Vagina (tissue), 2 donors: ENCODE data around the gene SLC46A1.

ENCODE experiments used
- POLR2A ChIP-seq, 2 donors: fragments of 450-650 bp; IDR thresholded peaks; one replicate each; pipeline ENCODE4 v1.6.1; 2017; ENCODE audit warnings: antibody characterized with exemption in 2 of 2, mild to moderate bottlenecking in 2 of 2, moderate library complexity in 2 of 2
- POLR2AphosphoS5 ChIP-seq, 2 donors: sonication (generic); formaldehyde crosslinking; IDR thresholded peaks; one replicate each; pipeline ENCODE4 v1.9.0; 2017; ENCODE audit warnings: antibody characterized with exemption in 2 of 2, mild to moderate bottlenecking in 2 of 2, low read depth in 1 of 2; ENCODE audit not compliant: insufficient read depth in 1 of 2
- TF ChIP-seq, protein P1 (sequence below), 3 experiments: fragments of 450-650 bp in 2 of 3; fragments of 200-600 bp in 1 of 3; sonication (generic) in 1 of 3; IDR thresholded peaks; one replicate each; pipeline ENCODE4 v1.5.1; 2017 to 2019; ENCODE audit warnings: antibody characterized with exemption in 3 of 3, mild to moderate bottlenecking in 2 of 3, moderate library complexity in 2 of 3

DNA sequence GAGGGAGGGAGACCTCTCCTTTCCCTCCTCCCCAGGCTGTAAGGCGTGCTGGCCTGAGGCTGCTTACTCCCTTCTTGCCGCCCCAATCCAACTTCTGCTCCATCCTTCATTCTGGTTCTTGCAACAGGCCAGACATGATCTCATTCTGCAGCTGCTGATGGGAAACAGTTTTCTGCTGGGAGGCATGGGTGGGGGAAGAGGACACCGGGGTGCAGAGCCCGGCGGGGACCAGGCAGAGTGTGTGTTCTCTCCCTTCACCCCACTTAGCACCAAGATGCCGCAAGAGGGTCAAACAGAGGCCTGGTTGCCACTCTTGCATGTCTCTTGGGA is 33.1 kb downstream of the SLC46A1 start:
- TF ChIP-seq POLR2AphosphoS5 (IDR thresholded peaks at IDR 0.05; ENCODE audit: insufficient read depth in 1 of 2, low read depth in 1 of 2) (no peak), POLR2A (IDR thresholded peaks at IDR 0.05) (no peak)
- TF ChIP-seq, protein P1, sequence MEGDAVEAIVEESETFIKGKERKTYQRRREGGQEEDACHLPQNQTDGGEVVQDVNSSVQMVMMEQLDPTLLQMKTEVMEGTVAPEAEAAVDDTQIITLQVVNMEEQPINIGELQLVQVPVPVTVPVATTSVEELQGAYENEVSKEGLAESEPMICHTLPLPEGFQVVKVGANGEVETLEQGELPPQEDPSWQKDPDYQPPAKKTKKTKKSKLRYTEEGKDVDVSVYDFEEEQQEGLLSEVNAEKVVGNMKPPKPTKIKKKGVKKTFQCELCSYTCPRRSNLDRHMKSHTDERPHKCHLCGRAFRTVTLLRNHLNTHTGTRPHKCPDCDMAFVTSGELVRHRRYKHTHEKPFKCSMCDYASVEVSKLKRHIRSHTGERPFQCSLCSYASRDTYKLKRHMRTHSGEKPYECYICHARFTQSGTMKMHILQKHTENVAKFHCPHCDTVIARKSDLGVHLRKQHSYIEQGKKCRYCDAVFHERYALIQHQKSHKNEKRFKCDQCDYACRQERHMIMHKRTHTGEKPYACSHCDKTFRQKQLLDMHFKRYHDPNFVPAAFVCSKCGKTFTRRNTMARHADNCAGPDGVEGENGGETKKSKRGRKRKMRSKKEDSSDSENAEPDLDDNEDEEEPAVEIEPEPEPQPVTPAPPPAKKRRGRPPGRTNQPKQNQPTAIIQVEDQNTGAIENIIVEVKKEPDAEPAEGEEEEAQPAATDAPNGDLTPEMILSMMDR (IDR thresholded peaks at IDR 0.05) = no peak
